ENCODE results near the gene INTS14.

DNA sequence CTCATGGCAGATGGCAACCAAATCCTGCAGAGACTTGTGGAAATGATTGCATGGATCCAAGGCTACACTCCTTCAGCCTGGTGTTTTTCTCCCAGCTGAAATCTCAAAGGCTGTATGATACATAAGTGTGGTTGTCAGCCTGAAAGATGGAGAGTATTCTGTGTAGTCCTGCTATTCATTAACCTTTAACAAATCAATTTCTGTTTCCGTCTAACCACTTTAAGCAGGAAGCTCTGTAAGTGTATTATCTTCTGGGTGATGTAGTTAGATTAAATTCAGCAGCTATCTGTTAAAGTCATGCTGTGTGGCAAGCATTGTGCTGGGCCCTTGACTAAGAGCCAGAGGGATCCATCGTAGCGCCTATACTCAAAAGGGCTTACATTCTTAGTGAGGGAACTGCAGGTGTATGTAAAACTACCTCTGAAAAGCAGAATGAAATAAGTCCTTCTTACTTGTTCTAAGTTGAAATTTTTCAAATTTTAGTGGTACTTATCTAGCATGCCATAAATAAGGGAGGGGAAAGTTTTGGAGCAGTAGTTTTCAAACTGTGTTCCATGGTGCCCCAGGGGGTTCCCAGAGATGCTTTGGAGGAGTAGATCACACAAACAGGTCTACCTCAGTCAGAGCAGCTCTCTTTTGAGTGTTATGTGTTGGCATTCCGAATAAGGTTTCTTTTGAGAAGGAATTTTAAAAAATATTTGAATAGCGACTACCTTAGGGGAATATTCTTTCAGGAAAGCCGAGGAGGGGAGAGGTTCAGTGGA, 51.8 kb downstream of the INTS14 start:
- TF ChIP-seq, protein P1, sequence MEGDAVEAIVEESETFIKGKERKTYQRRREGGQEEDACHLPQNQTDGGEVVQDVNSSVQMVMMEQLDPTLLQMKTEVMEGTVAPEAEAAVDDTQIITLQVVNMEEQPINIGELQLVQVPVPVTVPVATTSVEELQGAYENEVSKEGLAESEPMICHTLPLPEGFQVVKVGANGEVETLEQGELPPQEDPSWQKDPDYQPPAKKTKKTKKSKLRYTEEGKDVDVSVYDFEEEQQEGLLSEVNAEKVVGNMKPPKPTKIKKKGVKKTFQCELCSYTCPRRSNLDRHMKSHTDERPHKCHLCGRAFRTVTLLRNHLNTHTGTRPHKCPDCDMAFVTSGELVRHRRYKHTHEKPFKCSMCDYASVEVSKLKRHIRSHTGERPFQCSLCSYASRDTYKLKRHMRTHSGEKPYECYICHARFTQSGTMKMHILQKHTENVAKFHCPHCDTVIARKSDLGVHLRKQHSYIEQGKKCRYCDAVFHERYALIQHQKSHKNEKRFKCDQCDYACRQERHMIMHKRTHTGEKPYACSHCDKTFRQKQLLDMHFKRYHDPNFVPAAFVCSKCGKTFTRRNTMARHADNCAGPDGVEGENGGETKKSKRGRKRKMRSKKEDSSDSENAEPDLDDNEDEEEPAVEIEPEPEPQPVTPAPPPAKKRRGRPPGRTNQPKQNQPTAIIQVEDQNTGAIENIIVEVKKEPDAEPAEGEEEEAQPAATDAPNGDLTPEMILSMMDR (IDR thresholded peaks at IDR 0.05): no peak
- no peak for TF ChIP-seq POLR2A (IDR thresholded peaks at IDR 0.05)

Data from heart left ventricle (tissue), 13 donors.